GM19452 (cell line): ENCODE data around the gene PPM1M.

Experiments used
- ATAC-seq: cut with Tn5 transposase; IDR thresholded peaks from one replicate; pipeline ENCODE4 v1.9.1; 2021; ENCODE audit not compliant: unreplicated experiment

PPM1M gene

GRCh38 chr3:52245322-52246263, at the start of gene PPM1M:
Gene PPM1M, plus strand, starts transcription at chr3:52245759. Its CDS starts 66 bp downstream, at chr3:52245825.
- ATAC-seq = no peak

- ATAC-seq = no peak
These were observed 49.7 kb upstream of the PPM1M start for GRCh38 chr3:52195823-52196331.

GRCh38 chr3:52196977-52197376, 48.6 kb upstream of the PPM1M start:
- ATAC-seq = no peak

GRCh38 chr3:52197499-52197841, 48.1 kb upstream of the PPM1M start:
- ATAC-seq = peak; percentile 34

GRCh38 chr3:52197842-52198625, 47.5 kb upstream of the PPM1M start, which contains the start of gene ALAS1:
Gene ALAS1, plus strand, starts transcription at chr3:52198160. Its CDS starts 1,082 bp downstream, at chr3:52199242.
- ATAC-seq = peak; percentile 88

GRCh38 chr3:52198643-52199608, 46.6 kb upstream of the PPM1M start:
- ATAC-seq = no peak

- ATAC-seq = no peak
These were observed 44.4 kb upstream of the PPM1M start for GRCh38 chr3:52200981-52201679.

- no peak for ATAC-seq
These were observed 43.0 kb upstream of the PPM1M start for GRCh38 chr3:52202384-52203077.

GRCh38 chr3:52203701-52204100, 41.9 kb upstream of the PPM1M start:
- ATAC-seq = no peak

GRCh38 chr3:52204337-52205073, 41.1 kb upstream of the PPM1M start:
- no peak for ATAC-seq

- no peak for ATAC-seq
These were observed 39.7 kb upstream of the PPM1M start for GRCh38 chr3:52205727-52206372.

GRCh38 chr3:52208556-52208955, 37.0 kb upstream of the PPM1M start:
- no peak for ATAC-seq

GRCh38 chr3:52210037-52210436, 35.5 kb upstream of the PPM1M start:
- ATAC-seq = no peak

- ATAC-seq = no peak
These were observed 35.0 kb upstream of the PPM1M start for GRCh38 chr3:52210550-52211046.

GRCh38 chr3:52211268-52211891, 34.2 kb upstream of the PPM1M start:
- no peak for ATAC-seq

GRCh38 chr3:52213005-52213404, 32.6 kb upstream of the PPM1M start:
- no peak for ATAC-seq

GRCh38 chr3:52213901-52214300, 31.7 kb upstream of the PPM1M start:
- ATAC-seq = no peak
